K562 (cell line): ENCODE measurements around the gene ETS1. TPM values are rescaled to one million over a fixed set of nuclear protein-coding genes. Genes with fewer than 3 reads are reported as not detected.

ENCODE experiments used
- GATAD2A ChIP-seq: fragments of 450-650 bp; IDR thresholded peaks from 2 replicates; pipeline ENCODE4 v1.6.1; 2017
- NR2F6 ChIP-seq: fragments of 450-650 bp; formaldehyde crosslinking; IDR thresholded peaks from 2 replicates; pipeline ENCODE4 v1.4.0; 2020; ENCODE audit warnings: mild to moderate bottlenecking
- REST ChIP-seq, 2 experiments: fragments of 450-650 bp; formaldehyde crosslinking in 1 of 2; IDR thresholded peaks; 2 replicates each; pipeline versions ENCODE4 v1.4.0 to v1.6.1; 2014 to 2020; ENCODE audit warnings: mild to moderate bottlenecking in 2 of 2, borderline replicate concordance in 1 of 2, low read depth in 1 of 2
- polyA plus RNA-seq, 8 experiments: library from polyadenylated mRNA; depleted of rRNA in 4 of 8; stranded (reverse) in 5 of 8; unstranded in 3 of 8; fragments of >200 nt; fragmentation: Nextera tagmentation in 2 of 8; fragmentation: Illumina TruSeq in 1 of 8; extraction: Ambion mirVana in 2 of 8; extraction: Trizol in 1 of 8; gene quantifications; 2 replicates each; pipeline versions ENCODE4 v1.2.1 to v1.2.3, GENCODE V29; 2011 to 2014; ENCODE audit warnings: inconsistent platforms in 1 of 8, missing spikeins in 1 of 8
- total RNA-seq, 7 experiments: library from RNA; depleted of rRNA in 6 of 7; stranded (reverse); fragments of >200 nt in 6 of 7; fragmentation: Illumina TruSeq in 2 of 7; extraction: Trizol in 2 of 7; gene quantifications; 2 replicates each; pipeline versions ENCODE4 v1.2.1 to v1.2.3, GENCODE V29; 2011 to 2021; ENCODE audit warnings: low replicate concordance in 1 of 7

ETS1 gene
- total and polyA plus RNA-seq, 9 of the 15 experiments (the other 6 are each of a cell fraction or from before 2014, with no cell fraction given) = 0.04 to 1.4 (median 0.23) TPM

DNA sequence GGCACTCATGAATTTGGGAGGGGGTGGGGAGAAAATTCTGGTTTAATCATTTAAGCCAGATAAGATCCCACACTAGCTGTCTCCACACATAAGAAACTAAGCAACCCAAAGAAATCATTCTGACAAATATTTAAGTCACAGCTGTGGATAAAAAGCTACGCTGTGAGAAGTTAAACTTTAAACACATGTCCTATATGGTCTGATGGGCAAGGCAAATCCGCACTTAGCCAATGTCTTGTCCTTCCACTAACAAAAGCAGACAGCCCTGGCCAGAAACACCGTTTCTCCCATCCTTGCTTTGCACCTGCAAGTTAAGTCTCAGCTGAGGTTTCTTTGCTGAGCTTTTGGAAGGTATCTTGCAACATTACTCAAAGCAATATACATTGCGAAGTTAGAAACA is 68.0 kb downstream of the ETS1 start (continued):
- TF ChIP-seq REST (IDR thresholded peaks at IDR 0.05; ENCODE audit: borderline replicate concordance) (no peak), REST (CRISPR knock-in tag; IDR thresholded peaks at IDR 0.05; ENCODE audit: low read depth) (no peak), GATAD2A (no peak), NR2F6 (CRISPR knock-in tag) (no peak)
